ENCODE results near the gene DSCAML1. TPM values are rescaled to one million over a fixed set of nuclear protein-coding genes. Genes with fewer than 3 reads are reported as not detected.
A peak's percentile ranks its signal among the peaks of the same experiment; 100 is the strongest.

The DSCAML1 gene
- total and polyA plus RNA-seq, 9 of the 15 experiments (the other 6 are each of a cell fraction or from before 2014, with no cell fraction given) = not detected

DNA sequence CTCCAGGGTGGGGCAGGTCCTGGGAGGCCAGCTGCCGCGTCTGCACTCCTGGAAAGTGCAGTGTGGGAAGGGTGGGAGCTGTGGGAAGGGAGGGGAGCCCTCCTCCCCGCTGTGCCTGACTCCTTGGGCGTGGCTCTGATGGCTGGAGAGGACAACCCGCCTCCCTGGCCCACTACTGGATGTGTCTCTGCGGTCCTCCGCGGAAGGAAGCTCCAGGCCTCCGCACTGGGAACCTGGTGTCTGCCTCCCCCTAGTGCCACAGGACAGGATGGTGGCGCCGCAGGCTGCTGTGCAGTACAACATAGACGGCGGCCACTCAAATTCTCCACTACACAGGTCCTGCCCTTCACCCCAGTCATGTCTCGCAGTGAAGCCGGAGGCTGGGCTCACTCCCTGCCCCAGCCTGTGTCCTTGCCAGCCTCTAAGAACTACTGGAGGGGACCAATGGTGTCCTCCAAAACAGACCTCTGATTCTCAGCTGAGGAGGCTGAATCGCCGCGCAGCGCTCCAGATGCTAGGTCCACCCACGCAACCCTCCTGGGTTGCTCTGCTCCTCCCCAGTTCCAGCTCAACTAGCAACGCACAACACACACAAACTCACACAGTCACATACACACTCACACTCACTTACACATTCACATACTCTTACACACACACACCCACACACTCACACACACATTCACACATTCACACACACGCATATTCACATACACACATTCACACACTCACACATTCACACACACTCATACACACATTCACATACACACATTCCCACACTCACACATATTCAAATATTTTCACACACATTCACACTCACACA, 12.4 kb upstream of the DSCAML1 start (continued):
- no peak for TF ChIP-seq RREB1 (CRISPR knock-in tag; IDR thresholded peaks at IDR 0.05)
- peak; percentile 89 for TF ChIP-seq THRAP3 (IDR thresholded peaks at IDR 0.05; ENCODE audit: borderline replicate concordance)
- TF ChIP-seq CBX2 (IDR thresholded peaks at IDR 0.05; ENCODE audit: insufficient read depth, low read length, poor library complexity, severe bottlenecking) = no peak
- TF ChIP-seq GATAD2B (IDR thresholded peaks at IDR 0.05; ENCODE audit: borderline replicate concordance) = no peak
- no peak for TF ChIP-seq ZNF507 (tag; conservative IDR thresholded peaks at IDR 0.05)
- no peak for TF ChIP-seq ZBTB11 (CRISPR knock-in tag; IDR thresholded peaks at IDR 0.05)
- TF ChIP-seq CHD1 (IDR thresholded peaks at IDR 0.05; ENCODE audit: low read length) = no peak
- TF ChIP-seq MTA2 (IDR thresholded peaks at IDR 0.05; ENCODE audit: low read depth) = peak; percentile 38; the same call in 1 of the 2 replicates
- no peak for TF ChIP-seq ZKSCAN1 (IDR thresholded peaks at IDR 0.05; ENCODE audit: low read depth, low read length)
- no peak for TF ChIP-seq HIVEP1 (CRISPR knock-in tag; IDR thresholded peaks at IDR 0.05)
- no peak for TF ChIP-seq MAFG (tag; conservative IDR thresholded peaks at IDR 0.05)
- TF ChIP-seq MXI1 (IDR thresholded peaks at IDR 0.05; ENCODE audit: low read depth, low read length) = no peak
- peak; percentile 47; the same call in 1 of the 2 replicates for TF ChIP-seq DIDO1 (tag; IDR thresholded peaks at IDR 0.05; ENCODE audit: low read depth)
- TF ChIP-seq CAMTA2 (CRISPR knock-in tag; conservative IDR thresholded peaks at IDR 0.05) = no peak
- TF ChIP-seq CREBBP (IDR thresholded peaks at IDR 0.05; ENCODE audit: low read depth, low read length) = no peak
- TF ChIP-seq NFE2L1 (tag; IDR thresholded peaks at IDR 0.05; ENCODE audit: borderline replicate concordance, low read depth) = no peak

Data from K562 (cell line).